Panc1 (cell line): ENCODE measurements around the gene ITGAV. TPM values are rescaled to one million over a fixed set of nuclear protein-coding genes. Genes with fewer than 3 reads are reported as not detected.

ENCODE experiments used
- ATAC-seq: fragments of 200-7000 bp; cut with Tn5 transposase; 2 replicates; pipeline ENCODE4 v1.9.1; 2020; ENCODE audit warnings: mild to moderate bottlenecking, moderate library complexity
- BruUV-seq: library from RNA; stranded (reverse); fragments of 400-500 nt; replicated peaks from 2 replicates; lab custom pipeline; 2021; lab: Mats Ljungman, UMichigan
- CTCF ChIA-PET: fragments of 300-600 bp; sonication (Branson Sonifier 250); formaldehyde crosslinking; loops from one replicate; lab custom pipeline; 2022; ENCODE audit warnings: antibody characterized with exemption; lab: Charles Lee
- POLR2A ChIA-PET: fragments of 300-600 bp; sonication (Branson Sonifier 250); formaldehyde crosslinking; loops from one replicate; lab custom pipeline; 2022; ENCODE audit warnings: antibody characterized with exemption; lab: Charles Lee
- DNase-seq: peaks from one replicate; pipeline ENCODE4 v3.0.0-alpha.2; 2010; ENCODE audit warnings: low read depth, low spot score
- H3K27ac ChIP-seq: 2 replicates; pipeline ENCODE4 v1.5.1; 2011; ENCODE audit warnings: mild to moderate bottlenecking, low read length, inconsistent platforms
- H3K27me3 ChIP-seq: fragments of 200-500 bp; sonication (Bioruptor generic); 2 replicates; pipeline ENCODE4 v1.6.0; 2014; ENCODE audit warnings: low read length, inconsistent platforms; ENCODE audit not compliant: control insufficient read depth, insufficient read depth
- H3K36me3 ChIP-seq: fragments of 200-500 bp; sonication (Bioruptor generic); 2 replicates; pipeline ENCODE4 v1.5.1; 2014; ENCODE audit warnings: inconsistent platforms, mild to moderate bottlenecking, low read length, moderate library complexity; ENCODE audit not compliant: control insufficient read depth, insufficient read depth
- H3K4me1 ChIP-seq: 2 replicates; pipeline ENCODE4 v1.5.1; 2011; ENCODE audit warnings: inconsistent platforms, mild to moderate bottlenecking, low read length, moderate library complexity; ENCODE audit not compliant: control insufficient read depth, insufficient read depth
- H3K4me3 ChIP-seq, 2 experiments: 2 replicates each; pipeline ENCODE4 v1.5.1; 2011 to 2012; ENCODE audit warnings: low read depth in 2 of 2, low read length in 2 of 2, mild to moderate bottlenecking in 2 of 2, inconsistent platforms in 1 of 2, moderate library complexity in 1 of 2
- H3K9me3 ChIP-seq: fragments of 200-500 bp; sonication (Bioruptor generic); 2 replicates; pipeline ENCODE4 v1.5.1; 2014; ENCODE audit warnings: low read depth, mild to moderate bottlenecking, inconsistent platforms, low read length, moderate library complexity; ENCODE audit not compliant: control insufficient read depth, insufficient read depth
- CTCF ChIP-seq: fragments of 450-650 bp; IDR thresholded peaks from 2 replicates; pipeline ENCODE4 v1.5.1; 2017; ENCODE audit warnings: mild to moderate bottlenecking
- POLR2AphosphoS5 ChIP-seq: IDR thresholded peaks from 2 replicates; pipeline ENCODE4 v1.6.1; 2012; ENCODE audit warnings: mild to moderate bottlenecking, low read depth, low read length, moderate library complexity
- REST ChIP-seq, 2 experiments: IDR thresholded peaks; 2 replicates each; pipeline ENCODE4 v1.6.1; 2011 to 2012; ENCODE audit warnings: low read depth in 2 of 2, control low read depth in 1 of 2, low read length in 1 of 2, mild to moderate bottlenecking in 1 of 2, moderate library complexity in 1 of 2; ENCODE audit not compliant: insufficient read depth in 1 of 2
- SIN3A ChIP-seq: IDR thresholded peaks from 2 replicates; pipeline ENCODE4 v1.6.1; 2012; ENCODE audit warnings: low read depth, mild to moderate bottlenecking, low read length, moderate library complexity, borderline replicate concordance; ENCODE audit not compliant: insufficient read depth
- TCF7L2 ChIP-seq: IDR thresholded peaks from 2 replicates; pipeline ENCODE4 v1.6.1; 2011; ENCODE audit warnings: mild to moderate bottlenecking, low read depth, low read length, inconsistent platforms
- in situ Hi-C: cut with HindIII; loops from 2 replicates; pipeline ENCODE4 v1.10.0; 2016; ENCODE audit warnings: low sequenced_read_pairs, low pct_unique_long_range_greater_than_20kb
- intact Hi-C: fragments of 100-400 bp; cut with micrococcal nuclease; formaldehyde crosslinking; loops from one replicate; pipeline ENCODE4 v1.10.0; 2022; ENCODE audit not compliant: unreplicated experiment
- total RNA-seq: library from RNA; stranded (reverse); gene quantifications from one replicate; pipeline ENCODE4 v1.2.1, GENCODE V29; 2021; ENCODE audit not compliant: unreplicated experiment

Gene ITGAV
- total RNA-seq, 1 experiment from 2014 or later = 218 TPM

GRCh38 chr2:186725783-186726182 is 135.9 kb downstream of the ITGAV start:
- in situ Hi-C loops (no loop called here), intact Hi-C loops (no loop called here)
- BruUV-seq = no TSS peak
- no peak overlapping the region for H3K27ac ChIP-seq
- no peak for TF ChIP-seq REST (IDR thresholded peaks at IDR 0.05; ENCODE audit: insufficient read depth in 1 of 2, low read depth in 2 of 2, low read length in 1 of 2)
- TF ChIP-seq TCF7L2 = no peak
- no peak for TF ChIP-seq SIN3A
- no peaks in the 10 kb centered on the region; the same call in 1 of the 2 replicates for H3K36me3 ChIP-seq
- H3K9me3 ChIP-seq = no peaks in the 10 kb centered on the region
- no peaks in the 10 kb centered on the region for H3K27me3 ChIP-seq
- H3K4me3 ChIP-seq = no peak overlapping the region
- ChIA-PET POLR2A (no interaction called here), CTCF (no interaction called here)
- no peak for DNase-seq
- no peak for ATAC-seq
- H3K4me1 ChIP-seq = no peaks in the 10 kb centered on the region

- intact Hi-C loops = no loop called here
- ATAC-seq = no peak
- no peak for DNase-seq
- Histone ChIP-seq H3K4me3 (no peak overlapping the region), H3K27ac (no peak overlapping the region), H3K4me1 (no peaks in the 10 kb centered on the region), H3K27me3 (no peaks in the 10 kb centered on the region), H3K36me3 (no peaks in the 10 kb centered on the region; the same call in 1 of the 2 replicates), H3K9me3 (no peaks in the 10 kb centered on the region)
- ChIA-PET CTCF (no interaction called here), POLR2A (no interaction called here)
- in situ Hi-C loops = no loop called here
- TF ChIP-seq SIN3A = no peak
- TF ChIP-seq POLR2AphosphoS5 = no peak
- TF ChIP-seq CTCF = no peak
- no peak for TF ChIP-seq REST (IDR thresholded peaks at IDR 0.05; ENCODE audit: insufficient read depth in 1 of 2, low read depth in 2 of 2, low read length in 1 of 2)
- TF ChIP-seq TCF7L2 = no peak
- no TSS peak for BruUV-seq
Observed at GRCh38 chr2:186726938-186727337, 137.1 kb downstream of the ITGAV start.
